Mammary epithelial cell (primary cell): ENCODE results near the gene PLCH1.

Experiments
- EZH2 ChIP-seq: IDR thresholded peaks from 2 replicates; pipeline ENCODE4 v1.6.1; 2012; ENCODE audit warnings: low read length, inconsistent platforms, borderline replicate concordance
- TF ChIP-seq, protein P1 (sequence below), 2 donors: IDR thresholded peaks in 1 of 2; conservative IDR thresholded peaks in 1 of 2; 2 replicates each; pipeline ENCODE4 v1.5.1; 2011 to 2012; ENCODE audit warnings: inconsistent platforms in 2 of 2, low read length in 2 of 2, mild to moderate bottlenecking in 2 of 2, control low read depth in 1 of 2, low read depth in 1 of 2; ENCODE audit not compliant: insufficient read depth in 1 of 2; ENCODE audit errors: extremely low read depth in 1 of 2

DNA sequence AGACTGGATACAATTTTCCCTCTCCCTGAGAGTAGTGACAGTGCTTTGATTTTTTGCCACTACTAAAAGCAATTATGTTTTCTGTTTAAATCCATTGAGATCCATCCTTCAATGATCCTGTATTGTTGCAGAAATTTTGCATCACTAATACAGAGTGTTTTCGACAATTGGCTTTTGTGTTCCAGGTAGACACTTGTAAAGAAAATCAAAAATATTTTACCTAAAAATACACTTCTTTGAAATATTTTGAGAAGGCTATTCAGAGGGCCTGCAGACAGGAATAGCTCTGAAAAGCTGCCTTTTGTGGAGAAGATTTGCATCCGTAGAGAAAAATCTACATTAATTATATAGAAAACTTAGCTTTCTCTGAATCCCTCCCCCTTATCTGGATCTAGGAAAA lies 384.6 kb downstream of the PLCH1 start:
- TF ChIP-seq, protein P1, sequence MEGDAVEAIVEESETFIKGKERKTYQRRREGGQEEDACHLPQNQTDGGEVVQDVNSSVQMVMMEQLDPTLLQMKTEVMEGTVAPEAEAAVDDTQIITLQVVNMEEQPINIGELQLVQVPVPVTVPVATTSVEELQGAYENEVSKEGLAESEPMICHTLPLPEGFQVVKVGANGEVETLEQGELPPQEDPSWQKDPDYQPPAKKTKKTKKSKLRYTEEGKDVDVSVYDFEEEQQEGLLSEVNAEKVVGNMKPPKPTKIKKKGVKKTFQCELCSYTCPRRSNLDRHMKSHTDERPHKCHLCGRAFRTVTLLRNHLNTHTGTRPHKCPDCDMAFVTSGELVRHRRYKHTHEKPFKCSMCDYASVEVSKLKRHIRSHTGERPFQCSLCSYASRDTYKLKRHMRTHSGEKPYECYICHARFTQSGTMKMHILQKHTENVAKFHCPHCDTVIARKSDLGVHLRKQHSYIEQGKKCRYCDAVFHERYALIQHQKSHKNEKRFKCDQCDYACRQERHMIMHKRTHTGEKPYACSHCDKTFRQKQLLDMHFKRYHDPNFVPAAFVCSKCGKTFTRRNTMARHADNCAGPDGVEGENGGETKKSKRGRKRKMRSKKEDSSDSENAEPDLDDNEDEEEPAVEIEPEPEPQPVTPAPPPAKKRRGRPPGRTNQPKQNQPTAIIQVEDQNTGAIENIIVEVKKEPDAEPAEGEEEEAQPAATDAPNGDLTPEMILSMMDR (conservative IDR thresholded peaks at IDR 0.05 in 1 of 2, IDR thresholded peaks at IDR 0.05 in 1 of 2; ENCODE audit: extremely low read depth in 1 of 2, insufficient read depth in 1 of 2, low read depth in 1 of 2, low read length in 2 of 2): no peak
- no peak for TF ChIP-seq EZH2
